ENCODE data around the gene KDM2A.

The KDM2A gene

GRCh38 chr11:67279589-67280340, 160.7 kb downstream of the KDM2A start:
- no peak overlapping the region for H3K4me3 ChIP-seq (ENCODE audit: low read depth, low read length)
- TF ChIP-seq POLR2A (IDR thresholded peaks at IDR 0.05; ENCODE audit: extremely low read depth, insufficient read length) (peak; percentile 23), MYC (IDR thresholded peaks at IDR 0.05; ENCODE audit: low read depth, low read length) (no peak), MAX (IDR thresholded peaks at IDR 0.05; ENCODE audit: low read depth, low read length) (no peak)
- DNase-seq (ENCODE audit: low read depth) = no peak

- H3K4me3 ChIP-seq (ENCODE audit: low read depth, low read length) = no peak overlapping the region
- DNase-seq (ENCODE audit: low read depth) = peak; percentile 48
- no peak for TF ChIP-seq POLR2A (IDR thresholded peaks at IDR 0.05; ENCODE audit: extremely low read depth, insufficient read length)
- peak; percentile 18; the same call in 1 of the 2 replicates for TF ChIP-seq MAX (IDR thresholded peaks at IDR 0.05; ENCODE audit: low read depth, low read length)
Observed at GRCh38 chr11:67280341-67280787, 161.3 kb downstream of the KDM2A start.

- TF ChIP-seq MYC (IDR thresholded peaks at IDR 0.05; ENCODE audit: low read depth, low read length) (no peak), CTCF (IDR thresholded peaks at IDR 0.05; ENCODE audit: low read depth, low read length) (no peak), POLR2A (IDR thresholded peaks at IDR 0.05; ENCODE audit: extremely low read depth, insufficient read length) (no peak), MAX (IDR thresholded peaks at IDR 0.05; ENCODE audit: low read depth, low read length) (no peak)
- no peak for DNase-seq (ENCODE audit: low read depth)
- no peak overlapping the region for H3K4me3 ChIP-seq (ENCODE audit: low read depth, low read length)
Observed at GRCh38 chr11:67280788-67281551, 161.9 kb downstream of the KDM2A start.

GRCh38 chr11:67281552-67282150, 162.6 kb downstream of the KDM2A start:
- no peak for DNase-seq (ENCODE audit: low read depth)
- TF ChIP-seq MYC (IDR thresholded peaks at IDR 0.05; ENCODE audit: low read depth, low read length) (no peak), CTCF (IDR thresholded peaks at IDR 0.05; ENCODE audit: low read depth, low read length) (peak; percentile 1), POLR2A (IDR thresholded peaks at IDR 0.05; ENCODE audit: extremely low read depth, insufficient read length) (peak; percentile 12), MAX (IDR thresholded peaks at IDR 0.05; ENCODE audit: low read depth, low read length) (0 out of 2 replicates have a peak, but pooled peaks have one; percentile 10)
- H3K4me3 ChIP-seq (ENCODE audit: low read depth, low read length) = no peak overlapping the region

GRCh38 chr11:67282155-67282875, 163.3 kb downstream of the KDM2A start:
- TF ChIP-seq MYC (IDR thresholded peaks at IDR 0.05; ENCODE audit: low read depth, low read length) (no peak), POLR2A (IDR thresholded peaks at IDR 0.05; ENCODE audit: extremely low read depth, insufficient read length) (no peak), CTCF (IDR thresholded peaks at IDR 0.05; ENCODE audit: low read depth, low read length) (no peak), MAX (IDR thresholded peaks at IDR 0.05; ENCODE audit: low read depth, low read length) (no peak)
- DNase-seq (ENCODE audit: low read depth) = no peak
- H3K4me3 ChIP-seq (ENCODE audit: low read depth, low read length) = no peak overlapping the region

GRCh38 chr11:67282876-67283371, 163.9 kb downstream of the KDM2A start:
- TF ChIP-seq MYC (IDR thresholded peaks at IDR 0.05; ENCODE audit: low read depth, low read length) (no peak), POLR2A (IDR thresholded peaks at IDR 0.05; ENCODE audit: extremely low read depth, insufficient read length) (no peak), MAX (IDR thresholded peaks at IDR 0.05; ENCODE audit: low read depth, low read length) (no peak), CTCF (IDR thresholded peaks at IDR 0.05; ENCODE audit: low read depth, low read length) (no peak)
- no peak overlapping the region for H3K4me3 ChIP-seq (ENCODE audit: low read depth, low read length)
- no peak for DNase-seq (ENCODE audit: low read depth)

All from NB4 (cell line).